IPS-NIHi7 (cell line): Measurements from ENCODE around the gene CHI3L1.

ENCODE experiments used
- DNase-seq: peaks from one replicate; pipeline ENCODE4 v3.0.0; 2012; ENCODE audit warnings: mixed read lengths; ENCODE audit errors: extremely low spot score

The CHI3L1 gene

DNA sequence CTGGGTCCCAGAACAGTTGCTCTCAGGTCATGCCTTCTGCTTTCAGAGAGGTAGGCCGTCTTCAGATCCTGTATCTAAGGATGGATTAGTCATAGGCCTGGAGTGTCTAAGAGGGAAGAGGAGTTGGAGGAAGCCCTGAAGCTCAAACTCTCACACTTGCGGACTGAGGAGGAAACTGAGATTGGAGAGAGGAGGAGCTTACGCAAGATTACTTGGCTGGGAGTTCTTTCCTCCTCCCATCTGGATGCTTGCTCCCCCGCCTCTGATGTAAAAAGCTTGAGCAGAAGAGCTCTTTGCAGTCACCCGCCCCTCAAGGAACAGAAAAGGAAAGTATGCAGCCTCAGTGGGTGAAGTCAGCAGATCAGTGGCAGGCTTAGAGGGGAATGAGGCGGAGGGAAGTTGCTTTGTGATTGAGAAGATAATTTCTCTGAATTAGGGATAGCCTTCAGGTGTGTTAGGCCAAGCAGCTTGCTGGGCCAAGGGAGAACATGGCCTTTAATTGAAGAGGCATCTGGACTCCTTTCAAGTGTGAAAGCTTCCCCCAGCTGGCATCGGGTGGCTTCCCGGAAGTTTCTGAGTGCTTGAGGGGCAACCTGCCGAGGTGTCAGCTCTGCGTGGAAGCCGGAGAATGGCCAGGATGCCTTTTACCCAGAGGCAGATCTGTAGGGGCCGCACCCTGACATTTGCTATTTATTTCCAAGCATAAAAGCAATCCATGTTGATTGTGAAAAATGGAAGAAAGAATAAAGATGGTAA is 52.4 kb downstream of the CHI3L1 start:
- DNase-seq: no peak

GRCh38 chr1:203131548-203132200 is 54.8 kb downstream of the CHI3L1 start:
- DNase-seq: no peak

DNA sequence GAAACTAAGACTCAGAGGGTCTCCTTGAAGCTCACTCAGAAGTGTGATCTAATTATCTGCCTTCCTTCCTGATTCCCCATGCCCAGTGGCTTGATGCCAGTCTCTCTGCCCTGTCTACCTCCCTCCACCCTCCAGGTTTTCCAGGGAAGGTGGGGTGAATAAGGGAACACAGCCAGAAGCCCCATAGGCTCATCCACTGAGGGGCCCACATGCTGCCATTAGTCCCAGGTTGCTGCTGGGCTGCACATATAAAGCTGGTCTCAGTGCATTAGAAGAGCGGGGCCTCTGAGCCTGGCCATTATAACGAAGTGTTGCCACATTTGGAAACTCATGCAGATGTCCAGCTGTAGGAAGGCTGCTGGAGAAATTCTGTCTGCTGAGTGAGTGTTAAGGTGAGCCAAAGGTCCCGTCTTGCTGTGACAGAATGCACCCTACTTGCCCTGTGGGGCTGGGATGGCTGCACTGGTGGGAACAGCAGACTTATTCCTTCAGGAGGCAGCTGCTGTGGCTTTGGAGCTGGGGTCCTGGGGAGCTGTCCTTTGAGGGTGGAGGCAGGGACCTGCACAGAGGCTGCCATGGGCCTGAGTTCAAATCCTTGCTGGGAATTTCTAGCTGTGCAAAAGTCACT is 56.0 kb downstream of the CHI3L1 start:
- DNase-seq: no peak

DNA sequence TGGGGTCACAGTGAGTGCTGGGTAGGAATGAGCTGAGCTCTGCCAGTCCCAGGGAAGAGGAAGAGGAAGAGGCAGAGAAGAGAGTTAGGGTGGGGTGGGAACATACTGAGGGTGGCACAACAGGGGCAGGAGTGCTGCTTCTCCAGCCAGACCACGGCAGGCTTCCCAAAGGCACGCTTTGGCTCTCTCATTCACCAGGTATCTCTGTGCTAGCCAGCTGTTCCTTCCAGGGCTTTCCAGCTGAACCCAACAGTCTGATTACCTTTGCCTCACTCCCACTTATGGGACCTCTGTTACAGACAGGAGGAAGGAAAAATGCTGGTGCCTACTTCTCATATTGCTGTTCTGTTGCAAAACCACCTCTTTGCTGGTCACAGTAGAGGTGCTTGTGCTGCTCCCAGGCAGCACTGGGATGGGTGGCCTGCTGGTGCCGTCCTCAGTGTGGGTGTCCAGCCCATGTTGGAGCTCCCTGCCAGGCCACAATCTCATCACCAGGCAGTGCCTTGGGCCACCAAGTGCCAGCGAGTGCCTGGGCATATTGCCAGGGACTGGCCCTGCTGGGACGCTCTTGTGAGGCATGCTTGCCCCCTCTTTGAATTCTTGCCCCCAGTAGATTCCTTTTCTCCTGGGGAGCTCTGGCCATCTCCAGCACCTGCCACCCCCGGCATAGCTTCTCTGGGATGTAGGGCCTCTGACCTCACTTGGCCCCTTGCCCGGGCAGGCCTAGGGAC is 56.8 kb downstream of the CHI3L1 start:
- no peak for DNase-seq
